HepG2 (cell line): ENCODE data around the gene LSM12. TPM values are rescaled to one million over a fixed set of nuclear protein-coding genes. Genes with fewer than 3 reads are reported as not detected.
A peak's percentile ranks its signal among the peaks of the same experiment; 100 is the strongest.

Source experiments
- KDM5B ChIP-seq: sonication (generic); formaldehyde crosslinking; IDR thresholded peaks from 2 replicates; pipeline ENCODE4 v1.4.0; 2020; ENCODE audit warnings: missing genetic modification reagents, mild to moderate bottlenecking, borderline replicate concordance
- ZNF343 ChIP-seq: sonication (generic); formaldehyde crosslinking; IDR thresholded peaks from 2 replicates; pipeline ENCODE4 v1.4.0; 2020; ENCODE audit warnings: mild to moderate bottlenecking, missing genetic modification reagents
- ZNF383 ChIP-seq: sonication (generic); formaldehyde crosslinking; IDR thresholded peaks from 2 replicates; pipeline ENCODE4 v1.4.0; 2020; ENCODE audit warnings: missing genetic modification reagents, mild to moderate bottlenecking, borderline replicate concordance
- ZNF543 ChIP-seq: sonication (generic); formaldehyde crosslinking; IDR thresholded peaks from 2 replicates; pipeline ENCODE4 v1.4.0; 2020; ENCODE audit warnings: mild to moderate bottlenecking, missing genetic modification reagents
- ZNF556 ChIP-seq: sonication (generic); formaldehyde crosslinking; IDR thresholded peaks from 2 replicates; pipeline ENCODE4 v1.4.0; 2020; ENCODE audit warnings: mild to moderate bottlenecking, missing genetic modification reagents, borderline replicate concordance
- ZNF782 ChIP-seq: sonication (generic); formaldehyde crosslinking; IDR thresholded peaks from 2 replicates; pipeline ENCODE4 v1.4.0; 2020; ENCODE audit warnings: missing genetic modification reagents, mild to moderate bottlenecking, borderline replicate concordance
- polyA plus RNA-seq, 8 experiments: library from polyadenylated mRNA; depleted of rRNA in 3 of 8; stranded (reverse) in 7 of 8; unstranded in 1 of 8; fragments of >200 nt; fragmentation: Illumina TruSeq in 4 of 8; extraction: Trizol in 4 of 8; gene quantifications; 2 replicates each; pipeline versions ENCODE4 v1.2.1 to v1.2.3, GENCODE V29; 2011 to 2016; ENCODE audit warnings: low read depth in 4 of 8, missing spikeins in 1 of 8, mixed read lengths in 1 of 8; ENCODE audit not compliant: insufficient read depth in 1 of 8
- total RNA-seq, 5 experiments: library from RNA; depleted of rRNA; stranded (reverse); fragments of >200 nt; fragmentation: Illumina TruSeq; extraction: Trizol; gene quantifications; 2 replicates each; pipeline ENCODE4 v1.2.3, GENCODE V29; 2016; ENCODE audit warnings: low read depth in 1 of 5
- TF ChIP-seq, protein P1 (sequence below), 2 experiments: sonication (generic) in 1 of 2; formaldehyde crosslinking in 1 of 2; IDR thresholded peaks; 2 replicates each; pipeline versions ENCODE4 v1.4.0 to v1.6.1; 2016 to 2020; ENCODE audit warnings: borderline replicate concordance in 1 of 2, low read depth in 1 of 2, mild to moderate bottlenecking in 1 of 2, missing genetic modification reagents in 1 of 2
- TF ChIP-seq, protein P2 (sequence below): sonication (generic); formaldehyde crosslinking; IDR thresholded peaks from 2 replicates; pipeline ENCODE4 v1.4.0; 2020; ENCODE audit warnings: mild to moderate bottlenecking, missing genetic modification reagents
- TF ChIP-seq, protein P3 (sequence below): sonication (generic); formaldehyde crosslinking; IDR thresholded peaks from 2 replicates; pipeline ENCODE4 v1.4.0; 2020; ENCODE audit warnings: mild to moderate bottlenecking, missing genetic modification reagents, borderline replicate concordance

The LSM12 gene
- total and polyA plus RNA-seq, 2 of the 13 experiments (the other 11 are each of a cell fraction or from before 2014, with no cell fraction given), result 52.8 to 55.7 TPM

DNA sequence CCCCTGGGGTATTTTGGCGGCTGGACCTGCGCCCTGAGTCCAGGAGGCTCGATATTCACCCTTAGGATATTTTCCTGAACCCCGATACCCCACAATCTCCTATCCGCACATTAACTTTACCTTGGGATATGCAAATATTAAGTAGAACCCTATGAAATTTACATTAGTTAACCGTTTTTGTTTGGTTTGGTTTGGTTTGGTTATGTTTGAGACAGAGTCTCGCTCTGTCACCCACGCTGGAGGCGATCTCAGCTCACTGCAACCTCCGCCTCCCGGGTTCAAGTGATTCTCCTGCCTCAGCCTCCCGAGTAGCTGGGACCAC lies 71.4 kb downstream of the LSM12 start (continued):
- TF ChIP-seq, protein P1, sequence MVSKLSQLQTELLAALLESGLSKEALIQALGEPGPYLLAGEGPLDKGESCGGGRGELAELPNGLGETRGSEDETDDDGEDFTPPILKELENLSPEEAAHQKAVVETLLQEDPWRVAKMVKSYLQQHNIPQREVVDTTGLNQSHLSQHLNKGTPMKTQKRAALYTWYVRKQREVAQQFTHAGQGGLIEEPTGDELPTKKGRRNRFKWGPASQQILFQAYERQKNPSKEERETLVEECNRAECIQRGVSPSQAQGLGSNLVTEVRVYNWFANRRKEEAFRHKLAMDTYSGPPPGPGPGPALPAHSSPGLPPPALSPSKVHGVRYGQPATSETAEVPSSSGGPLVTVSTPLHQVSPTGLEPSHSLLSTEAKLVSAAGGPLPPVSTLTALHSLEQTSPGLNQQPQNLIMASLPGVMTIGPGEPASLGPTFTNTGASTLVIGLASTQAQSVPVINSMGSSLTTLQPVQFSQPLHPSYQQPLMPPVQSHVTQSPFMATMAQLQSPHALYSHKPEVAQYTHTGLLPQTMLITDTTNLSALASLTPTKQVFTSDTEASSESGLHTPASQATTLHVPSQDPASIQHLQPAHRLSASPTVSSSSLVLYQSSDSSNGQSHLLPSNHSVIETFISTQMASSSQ (IDR thresholded peaks at IDR 0.05; ENCODE audit: low read depth), result no peak
- TF ChIP-seq, protein P1 (CRISPR knock-in tag; IDR thresholded peaks at IDR 0.05; ENCODE audit: borderline replicate concordance), result 0 out of 2 replicates have a peak, but pooled peaks have one; percentile 15
- TF ChIP-seq ZNF782 (CRISPR knock-in tag) (0 out of 2 replicates have a peak, but pooled peaks have one; percentile 36), ZNF383 (CRISPR knock-in tag) (0 out of 2 replicates have a peak, but pooled peaks have one; percentile 38), ZNF343 (CRISPR knock-in tag) (0 out of 2 replicates have a peak, but pooled peaks have one; percentile 54), ZNF556 (CRISPR knock-in tag) (0 out of 2 replicates have a peak, but pooled peaks have one; percentile 36), ZNF543 (CRISPR knock-in tag) (0 out of 2 replicates have a peak, but pooled peaks have one; percentile 18), KDM5B (CRISPR knock-in tag) (0 out of 2 replicates have a peak, but pooled peaks have one; percentile 1)
- TF ChIP-seq, protein P2, sequence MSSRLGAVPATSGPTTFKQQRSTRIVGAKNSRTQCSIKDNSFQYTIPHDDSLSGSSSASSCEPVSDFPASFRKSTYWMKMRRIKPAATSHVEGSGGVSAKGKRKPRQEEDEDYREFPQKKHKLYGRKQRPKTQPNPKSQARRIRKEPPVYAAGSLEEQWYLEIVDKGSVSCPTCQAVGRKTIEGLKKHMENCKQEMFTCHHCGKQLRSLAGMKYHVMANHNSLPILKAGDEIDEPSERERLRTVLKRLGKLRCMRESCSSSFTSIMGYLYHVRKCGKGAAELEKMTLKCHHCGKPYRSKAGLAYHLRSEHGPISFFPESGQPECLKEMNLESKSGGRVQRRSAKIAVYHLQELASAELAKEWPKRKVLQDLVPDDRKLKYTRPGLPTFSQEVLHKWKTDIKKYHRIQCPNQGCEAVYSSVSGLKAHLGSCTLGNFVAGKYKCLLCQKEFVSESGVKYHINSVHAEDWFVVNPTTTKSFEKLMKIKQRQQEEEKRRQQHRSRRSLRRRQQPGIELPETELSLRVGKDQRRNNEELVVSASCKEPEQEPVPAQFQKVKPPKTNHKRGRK (CRISPR knock-in tag), result no peak
- TF ChIP-seq, protein P3, sequence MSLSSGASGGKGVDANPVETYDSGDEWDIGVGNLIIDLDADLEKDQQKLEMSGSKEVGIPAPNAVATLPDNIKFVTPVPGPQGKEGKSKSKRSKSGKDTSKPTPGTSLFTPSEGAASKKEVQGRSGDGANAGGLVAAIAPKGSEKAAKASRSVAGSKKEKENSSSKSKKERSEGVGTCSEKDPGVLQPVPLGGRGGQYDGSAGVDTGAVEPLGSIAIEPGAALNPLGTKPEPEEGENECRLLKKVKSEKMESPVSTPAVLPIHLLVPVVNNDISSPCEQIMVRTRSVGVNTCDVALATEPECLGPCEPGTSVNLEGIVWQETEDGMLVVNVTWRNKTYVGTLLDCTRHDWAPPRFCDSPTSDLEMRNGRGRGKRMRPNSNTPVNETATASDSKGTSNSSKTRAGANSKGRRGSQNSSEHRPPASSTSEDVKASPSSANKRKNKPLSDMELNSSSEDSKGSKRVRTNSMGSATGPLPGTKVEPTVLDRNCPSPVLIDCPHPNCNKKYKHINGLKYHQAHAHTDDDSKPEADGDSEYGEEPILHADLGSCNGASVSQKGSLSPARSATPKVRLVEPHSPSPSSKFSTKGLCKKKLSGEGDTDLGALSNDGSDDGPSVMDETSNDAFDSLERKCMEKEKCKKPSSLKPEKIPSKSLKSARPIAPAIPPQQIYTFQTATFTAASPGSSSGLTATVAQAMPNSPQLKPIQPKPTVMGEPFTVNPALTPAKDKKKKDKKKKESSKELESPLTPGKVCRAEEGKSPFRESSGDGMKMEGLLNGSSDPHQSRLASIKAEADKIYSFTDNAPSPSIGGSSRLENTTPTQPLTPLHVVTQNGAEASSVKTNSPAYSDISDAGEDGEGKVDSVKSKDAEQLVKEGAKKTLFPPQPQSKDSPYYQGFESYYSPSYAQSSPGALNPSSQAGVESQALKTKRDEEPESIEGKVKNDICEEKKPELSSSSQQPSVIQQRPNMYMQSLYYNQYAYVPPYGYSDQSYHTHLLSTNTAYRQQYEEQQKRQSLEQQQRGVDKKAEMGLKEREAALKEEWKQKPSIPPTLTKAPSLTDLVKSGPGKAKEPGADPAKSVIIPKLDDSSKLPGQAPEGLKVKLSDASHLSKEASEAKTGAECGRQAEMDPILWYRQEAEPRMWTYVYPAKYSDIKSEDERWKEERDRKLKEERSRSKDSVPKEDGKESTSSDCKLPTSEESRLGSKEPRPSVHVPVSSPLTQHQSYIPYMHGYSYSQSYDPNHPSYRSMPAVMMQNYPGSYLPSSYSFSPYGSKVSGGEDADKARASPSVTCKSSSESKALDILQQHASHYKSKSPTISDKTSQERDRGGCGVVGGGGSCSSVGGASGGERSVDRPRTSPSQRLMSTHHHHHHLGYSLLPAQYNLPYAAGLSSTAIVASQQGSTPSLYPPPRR, result 0 out of 2 replicates have a peak, but pooled peaks have one; percentile 20
